ENCODE results near the gene ZBTB7C. TPM values are rescaled to one million over a fixed set of nuclear protein-coding genes. Genes with fewer than 3 reads are reported as not detected.

Gene ZBTB7C
- total and polyA plus RNA-seq, 4 donors: 3.2 to 10.9 (median 3.7) TPM

DNA sequence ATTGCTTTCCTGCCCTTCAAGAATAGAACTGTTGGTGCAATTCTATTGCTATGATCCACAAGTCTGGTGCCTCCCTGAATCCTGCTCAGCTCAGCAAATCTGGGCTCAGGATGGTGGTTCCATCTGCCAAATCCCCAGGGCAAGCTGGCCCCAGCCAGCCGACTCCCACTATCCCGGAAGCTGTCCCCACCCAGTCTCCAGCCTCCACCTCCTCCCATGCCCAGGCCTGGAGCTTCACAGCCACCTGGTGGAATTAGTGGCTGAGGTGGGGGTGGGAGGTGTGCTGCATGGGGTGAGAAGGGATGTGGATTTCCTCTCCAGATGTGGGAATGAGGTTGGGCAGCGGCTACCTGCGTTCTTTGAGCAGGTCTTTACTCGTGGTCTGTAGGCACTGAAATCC is 359.4 kb downstream of the ZBTB7C start:
- peaks cover 0 to 13% (median 0%) of the 10 kb centered on the region in 5 donors for H3K4me1 ChIP-seq (ENCODE audit: control insufficient read depth in 5 of 5, insufficient read depth in 5 of 5, low read length in 5 of 5)
- no peak for DNase-seq
- no peak for TF ChIP-seq CTCF (IDR thresholded peaks at IDR 0.05; ENCODE audit: control extremely low read depth, extremely low read depth)
- no peak overlapping the region for H3K9ac ChIP-seq (ENCODE audit: insufficient read depth in 1 of 2, low read length in 2 of 2)
- H3K9me3 ChIP-seq (ENCODE audit: control insufficient read depth in 4 of 4, insufficient read depth in 3 of 4, low read length in 3 of 4): peaks cover 0 to 6% (median 2%) of the 10 kb centered on the region in 4 donors
- H3K4me3 ChIP-seq: no peak overlapping the region
- H3K36me3 ChIP-seq (ENCODE audit: control insufficient read depth in 4 of 4, insufficient read depth in 4 of 4, low read length in 4 of 4): no peaks in the 10 kb centered on the region
- no peak for ATAC-seq (ENCODE audit: insufficient read depth, low FRiP score)
- no peak overlapping the region for H3K27ac ChIP-seq (ENCODE audit: low read depth in 1 of 2, low read length in 1 of 2)
- 56 to 72% methylated on average over 5 of the region's 5 CpGs for WGBS, 2 donors
- peaks cover 0 to 6% (median 0%) of the 10 kb centered on the region in 3 donors for H3K27me3 ChIP-seq (ENCODE audit: control insufficient read depth in 3 of 3, insufficient read depth in 3 of 3, low read length in 2 of 3)

DNA sequence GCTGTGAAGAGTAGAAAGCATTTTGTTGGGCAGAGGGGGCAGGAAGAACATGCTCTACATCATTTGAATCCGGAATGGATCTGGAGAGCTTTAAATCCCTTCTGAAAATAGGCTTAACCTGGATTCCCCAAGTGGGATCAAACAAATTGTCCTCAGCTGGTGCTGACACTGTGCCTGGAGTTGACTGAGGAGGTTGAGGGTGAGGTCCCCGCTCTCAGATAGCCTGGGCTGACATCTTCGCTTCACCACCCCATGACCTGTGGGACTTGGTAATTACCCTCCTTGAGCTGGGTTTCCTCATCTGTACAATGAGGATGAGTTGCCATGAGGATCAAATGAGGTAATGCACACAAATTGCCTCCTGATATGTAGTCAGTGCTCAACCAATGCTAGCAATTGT is 360.9 kb downstream of the ZBTB7C start:
- DNase-seq (no peak), ATAC-seq (ENCODE audit: insufficient read depth, low FRiP score) (no peak)
- Histone ChIP-seq H3K27ac (ENCODE audit: low read depth in 1 of 2, low read length in 1 of 2) (no peak overlapping the region), H3K4me3 (no peak overlapping the region), H3K36me3 (ENCODE audit: control insufficient read depth in 4 of 4, insufficient read depth in 4 of 4, low read length in 4 of 4) (no peaks in the 10 kb centered on the region), H3K9ac (ENCODE audit: insufficient read depth in 1 of 2, low read length in 2 of 2) (no peak overlapping the region), H3K4me1 (ENCODE audit: control insufficient read depth in 5 of 5, insufficient read depth in 5 of 5, low read length in 5 of 5) (peaks cover 0 to 13% (median 0%) of the 10 kb centered on the region in 5 donors), H3K9me3 (ENCODE audit: control insufficient read depth in 4 of 4, insufficient read depth in 3 of 4, low read length in 3 of 4) (peaks cover 0 to 6% (median 2%) of the 10 kb centered on the region in 4 donors), H3K27me3 (ENCODE audit: control insufficient read depth in 3 of 3, insufficient read depth in 3 of 3, low read length in 2 of 3) (peaks cover 0 to 4% (median 0%) of the 10 kb centered on the region in 3 donors)
- TF ChIP-seq CTCF (IDR thresholded peaks at IDR 0.05; ENCODE audit: control extremely low read depth, extremely low read depth): no peak
- 96 to 98% methylated on average over 3 of the region's 3 CpGs for WGBS, 2 donors

DNA sequence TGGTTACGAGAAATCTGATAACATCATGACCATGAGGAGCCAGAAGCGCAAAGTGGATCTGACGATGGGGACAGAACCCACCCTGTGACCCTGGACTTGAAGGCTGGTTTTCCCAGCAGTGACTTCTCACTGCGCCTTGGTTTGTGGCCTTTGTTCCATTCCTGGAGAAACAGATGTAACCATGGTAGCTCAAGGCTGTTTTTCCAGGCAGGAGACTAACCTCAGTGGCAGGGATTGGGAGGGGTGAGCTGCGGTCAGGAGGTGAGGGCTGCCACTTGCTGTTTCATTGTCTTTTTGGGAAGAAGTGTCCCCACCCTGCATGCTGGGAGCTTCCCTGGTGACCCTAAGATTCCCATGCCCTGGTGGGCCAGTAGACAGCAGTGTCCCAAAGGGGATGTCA is 362.3 kb downstream of the ZBTB7C start:
- Histone ChIP-seq H3K4me3 (no peak overlapping the region), H3K27me3 (ENCODE audit: control insufficient read depth in 3 of 3, insufficient read depth in 3 of 3, low read length in 2 of 3) (no peaks in the 10 kb centered on the region), H3K4me1 (ENCODE audit: control insufficient read depth in 5 of 5, insufficient read depth in 5 of 5, low read length in 5 of 5) (peaks cover 0 to 10% (median 0%) of the 10 kb centered on the region in 5 donors), H3K27ac (ENCODE audit: low read depth in 1 of 2, low read length in 1 of 2) (no peak overlapping the region), H3K9ac (ENCODE audit: insufficient read depth in 1 of 2, low read length in 2 of 2) (no peak overlapping the region), H3K9me3 (ENCODE audit: control insufficient read depth in 4 of 4, insufficient read depth in 3 of 4, low read length in 3 of 4) (peaks cover 0 to 6% (median 2%) of the 10 kb centered on the region in 4 donors), H3K36me3 (ENCODE audit: control insufficient read depth in 4 of 4, insufficient read depth in 4 of 4, low read length in 4 of 4) (no peaks in the 10 kb centered on the region)
- ATAC-seq (ENCODE audit: insufficient read depth, low FRiP score) (no peak), DNase-seq (no peak)
- 86 to 92% methylated on average over 5 of the region's 5 CpGs for WGBS, 2 donors
- no peak for TF ChIP-seq CTCF (IDR thresholded peaks at IDR 0.05; ENCODE audit: control extremely low read depth, extremely low read depth)

- H3K4me1 ChIP-seq (ENCODE audit: control insufficient read depth in 5 of 5, insufficient read depth in 5 of 5, low read length in 5 of 5): peaks cover 0 to 10% (median 0%) of the 10 kb centered on the region in 5 donors
- no peak overlapping the region for H3K27ac ChIP-seq (ENCODE audit: low read depth in 1 of 2, low read length in 1 of 2)
- H3K9me3 ChIP-seq (ENCODE audit: control insufficient read depth in 4 of 4, insufficient read depth in 3 of 4, low read length in 3 of 4): peaks cover 0 to 6% (median 2%) of the 10 kb centered on the region in 4 donors
- H3K9ac ChIP-seq (ENCODE audit: insufficient read depth in 1 of 2, low read length in 2 of 2): no peak overlapping the region
- no peaks in the 10 kb centered on the region for H3K36me3 ChIP-seq (ENCODE audit: control insufficient read depth in 4 of 4, insufficient read depth in 4 of 4, low read length in 4 of 4)
- no peak overlapping the region for H3K4me3 ChIP-seq
- 83 to 94% methylated on average over 2 of the region's 2 CpGs for WGBS, 2 donors
- ATAC-seq (ENCODE audit: insufficient read depth, low FRiP score): no peak
- no peak for TF ChIP-seq CTCF (IDR thresholded peaks at IDR 0.05; ENCODE audit: control extremely low read depth, extremely low read depth)
- H3K27me3 ChIP-seq (ENCODE audit: control insufficient read depth in 3 of 3, insufficient read depth in 3 of 3, low read length in 2 of 3): no peaks in the 10 kb centered on the region
- DNase-seq: no peak
Measured at GRCh38 chr18:48045744-48046143, 363.4 kb downstream of the ZBTB7C start.

Measured in lung (tissue), 12 donors.